ENCODE data around the gene CLIC3. TPM values are rescaled to one million over a fixed set of nuclear protein-coding genes. Genes with fewer than 3 reads are reported as not detected.
A peak's percentile ranks its signal among the peaks of the same experiment; 100 is the strongest.

CLIC3 gene
- total and polyA plus RNA-seq, 12 donors, result 0.22 to 6.4 (median 0.93) TPM; not detected in 3

GRCh38 chr9:136969774-136970173 lies 26.6 kb downstream of the CLIC3 start:
- DNase-seq, result no peak
- WGBS, 4 donors, result 74 to 83% (median 81%) methylated on average over 2 to 5 of the region's 5 CpGs
- TF ChIP-seq POLR2A (IDR thresholded peaks at IDR 0.05) (no peak), CTCF (IDR thresholded peaks at IDR 0.05) (no peak)
- Histone ChIP-seq H3K27ac (no peak overlapping the region), H3K4me1 (replicated peaks in 1 of 2) (peaks cover 0 to 9% of the 10 kb centered on the region in 2 donors), H3K27me3 (no peaks in the 10 kb centered on the region), H3K4me3 (no peak overlapping the region), H3K36me3 (replicated peaks in 1 of 2) (no peaks in the 10 kb centered on the region), H3K9me3 (replicated peaks in 1 of 3) (no peaks in the 10 kb centered on the region)
- intact Hi-C loops (cut with DNase I), result no loop called here

- Histone ChIP-seq H3K36me3 (replicated peaks in 1 of 2) (no peaks in the 10 kb centered on the region), H3K4me1 (replicated peaks in 1 of 2) (peaks cover 0 to 8% of the 10 kb centered on the region in 2 donors), H3K9me3 (replicated peaks in 1 of 3) (no peaks in the 10 kb centered on the region), H3K27ac (no peak overlapping the region), H3K27me3 (no peaks in the 10 kb centered on the region), H3K4me3 (no peak overlapping the region)
- 75 to 93% (median 85%) methylated on average over 3 to 17 of the region's 17 CpGs for WGBS, 4 donors
- intact Hi-C loops (cut with DNase I), result no loop called here
- TF ChIP-seq POLR2A (IDR thresholded peaks at IDR 0.05), result no peak
- DNase-seq, result no peak
Measured at GRCh38 chr9:136969150-136969549, 27.2 kb downstream of the CLIC3 start.

GRCh38 chr9:136968333-136969127 lies 27.8 kb downstream of the CLIC3 start:
- Histone ChIP-seq H3K4me1 (replicated peaks in 1 of 2) (peaks cover 0 to 8% of the 10 kb centered on the region in 2 donors), H3K9me3 (replicated peaks in 1 of 3) (no peaks in the 10 kb centered on the region), H3K27ac (no peak overlapping the region), H3K4me3 (no peak overlapping the region), H3K27me3 (no peaks in the 10 kb centered on the region), H3K36me3 (replicated peaks in 1 of 2) (no peaks in the 10 kb centered on the region)
- DNase-seq, result no peak
- intact Hi-C loops (cut with DNase I), result no loop called here
- TF ChIP-seq POLR2A (IDR thresholded peaks at IDR 0.05) (no peak), CTCF (IDR thresholded peaks at IDR 0.05) (no peak)
- 74 to 80% (median 75%) methylated on average over 7 to 17 of the region's 17 CpGs for whole genome bisulfite sequencing, 4 donors

GRCh38 chr9:136965771-136966484 lies 30.4 kb downstream of the CLIC3 start:
- no peaks in the 10 kb centered on the region for H3K9me3 ChIP-seq (replicated peaks in 1 of 3)
- peak overlapping the region in 1 of 4 donors; percentile 28 for H3K4me3 ChIP-seq
- peak in 6 of 7 donors; percentile 62 to 83 (median 68) for DNase-seq
- TF ChIP-seq CTCF (IDR thresholded peaks at IDR 0.05) (no peak), POLR2A (IDR thresholded peaks at IDR 0.05) (no peak)
- H3K4me1 ChIP-seq (replicated peaks in 1 of 2), result peaks cover 0 to 8% of the 10 kb centered on the region in 2 donors
- H3K27me3 ChIP-seq, result no peaks in the 10 kb centered on the region
- no peak overlapping the region for H3K27ac ChIP-seq
- intact Hi-C loops (cut with DNase I), result no loop called here
- WGBS, 4 donors, result 13 to 20% (median 18%) methylated on average over 19 to 23 of the region's 23 CpGs
- no peaks in the 10 kb centered on the region for H3K36me3 ChIP-seq (replicated peaks in 1 of 2)
